ENCODE measurements around the gene ARHGAP5. TPM values are rescaled to one million over a fixed set of nuclear protein-coding genes. Genes with fewer than 3 reads are reported as not detected.
A peak's percentile ranks its signal among the peaks of the same experiment; 100 is the strongest.

Gene ARHGAP5
- total and polyA plus RNA-seq, 4 donors = 12.3 to 220 (median 41.2) TPM

DNA sequence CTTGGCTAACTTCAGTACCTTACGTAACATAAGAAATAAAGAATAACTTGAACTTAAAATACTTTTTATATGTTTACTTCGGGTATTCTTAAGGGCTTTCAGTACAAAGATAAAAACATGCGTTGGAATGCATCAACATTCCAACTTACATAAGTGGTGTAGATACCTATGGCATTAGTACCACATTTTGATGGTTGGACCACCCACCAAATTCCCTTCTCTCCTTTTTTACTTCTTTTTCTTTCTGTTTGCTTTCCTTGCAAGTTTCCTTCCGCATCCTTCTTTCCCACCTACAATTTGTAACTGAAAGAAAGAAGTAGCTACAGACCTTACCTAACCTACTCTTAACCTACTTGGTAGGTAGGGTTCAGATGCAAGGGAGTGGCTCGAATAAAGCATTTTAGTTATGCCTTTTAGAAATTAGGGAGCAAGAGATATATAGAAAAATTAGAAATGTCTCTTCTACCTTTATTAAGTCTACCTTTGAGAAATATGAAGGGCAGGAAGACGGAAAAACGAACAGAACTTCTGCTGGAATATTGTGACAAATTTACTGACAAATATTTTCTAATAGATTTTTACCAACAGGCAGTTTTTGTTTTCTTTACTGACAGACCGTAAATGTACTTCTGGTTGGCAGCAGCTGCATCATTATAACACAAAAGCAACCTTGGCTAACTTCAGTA, 2.1 kb upstream of the ARHGAP5 start:
- H3K9me3 ChIP-seq (ENCODE audit: control insufficient read depth in 4 of 4, insufficient read depth in 3 of 4, low read length in 3 of 4) = no peaks in the 10 kb centered on the region
- H3K27ac ChIP-seq (ENCODE audit: low read depth in 1 of 2, low read length in 1 of 2) = peak overlapping the region in 1 of 2 donors; percentile 99
- no peak for ATAC-seq (ENCODE audit: insufficient read depth, low FRiP score)
- no peaks in the 10 kb centered on the region for H3K36me3 ChIP-seq (ENCODE audit: control insufficient read depth in 4 of 4, insufficient read depth in 4 of 4, low read length in 4 of 4)
- no peak overlapping the region for H3K4me3 ChIP-seq
- peak in 2 of 3 donors; percentile 10 to 21 for DNase-seq
- H3K27me3 ChIP-seq (ENCODE audit: control insufficient read depth in 3 of 3, insufficient read depth in 3 of 3, low read length in 2 of 3) = peaks cover 0 to 2% (median 0%) of the 10 kb centered on the region in 3 donors
- 56 to 71% methylated on average over 8 of the region's 8 CpGs for WGBS, 2 donors
- H3K4me1 ChIP-seq (ENCODE audit: control insufficient read depth in 5 of 5, insufficient read depth in 5 of 5, low read length in 5 of 5) = peaks cover 0 to 26% (median 6%) of the 10 kb centered on the region in 5 donors
- peak overlapping the region in 1 of 2 donors; percentile 89 for H3K9ac ChIP-seq (ENCODE audit: insufficient read depth in 1 of 2, low read length in 2 of 2)
- TF ChIP-seq, protein P1, sequence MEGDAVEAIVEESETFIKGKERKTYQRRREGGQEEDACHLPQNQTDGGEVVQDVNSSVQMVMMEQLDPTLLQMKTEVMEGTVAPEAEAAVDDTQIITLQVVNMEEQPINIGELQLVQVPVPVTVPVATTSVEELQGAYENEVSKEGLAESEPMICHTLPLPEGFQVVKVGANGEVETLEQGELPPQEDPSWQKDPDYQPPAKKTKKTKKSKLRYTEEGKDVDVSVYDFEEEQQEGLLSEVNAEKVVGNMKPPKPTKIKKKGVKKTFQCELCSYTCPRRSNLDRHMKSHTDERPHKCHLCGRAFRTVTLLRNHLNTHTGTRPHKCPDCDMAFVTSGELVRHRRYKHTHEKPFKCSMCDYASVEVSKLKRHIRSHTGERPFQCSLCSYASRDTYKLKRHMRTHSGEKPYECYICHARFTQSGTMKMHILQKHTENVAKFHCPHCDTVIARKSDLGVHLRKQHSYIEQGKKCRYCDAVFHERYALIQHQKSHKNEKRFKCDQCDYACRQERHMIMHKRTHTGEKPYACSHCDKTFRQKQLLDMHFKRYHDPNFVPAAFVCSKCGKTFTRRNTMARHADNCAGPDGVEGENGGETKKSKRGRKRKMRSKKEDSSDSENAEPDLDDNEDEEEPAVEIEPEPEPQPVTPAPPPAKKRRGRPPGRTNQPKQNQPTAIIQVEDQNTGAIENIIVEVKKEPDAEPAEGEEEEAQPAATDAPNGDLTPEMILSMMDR (IDR thresholded peaks at IDR 0.05; ENCODE audit: control extremely low read depth, extremely low read depth) = no peak

DNA sequence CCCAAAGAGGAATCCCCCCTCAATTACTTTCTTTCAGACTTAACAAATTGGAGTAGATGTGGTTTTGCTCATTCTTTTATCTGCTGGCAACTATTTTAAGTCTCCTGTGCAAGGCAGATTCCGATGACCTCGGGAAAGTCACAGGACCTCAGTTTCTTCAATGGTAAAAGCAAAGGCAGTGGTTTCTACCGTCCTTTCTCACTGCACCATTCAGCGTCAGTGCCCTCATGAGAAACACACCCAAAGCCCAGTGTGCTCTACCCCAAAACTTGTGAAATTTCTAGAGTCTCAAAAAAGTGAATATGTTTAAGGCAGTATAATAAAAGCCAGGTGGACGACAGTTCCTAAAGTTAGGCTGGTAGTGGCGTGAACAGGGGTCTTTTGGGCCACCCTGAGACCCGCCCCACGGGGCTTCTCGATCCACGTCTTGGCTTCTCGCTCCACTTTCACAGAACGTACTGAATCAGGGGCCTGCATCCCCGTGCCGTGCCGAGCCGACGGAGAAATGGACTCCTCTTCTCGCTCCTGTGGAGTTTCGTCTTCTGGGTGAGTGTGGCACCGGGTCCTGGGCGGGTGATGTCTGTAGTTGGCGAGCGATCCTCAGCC, 1.3 kb upstream of the ARHGAP5 start:
- TF ChIP-seq, protein P1 (IDR thresholded peaks at IDR 0.05; ENCODE audit: control extremely low read depth, extremely low read depth) = no peak
- peak; percentile 46 to 70 (median 67) for DNase-seq
- H3K9ac ChIP-seq (ENCODE audit: insufficient read depth in 1 of 2, low read length in 2 of 2) = peak overlapping the region; percentile 89
- H3K36me3 ChIP-seq (ENCODE audit: control insufficient read depth in 4 of 4, insufficient read depth in 4 of 4, low read length in 4 of 4) = no peaks in the 10 kb centered on the region
- H3K9me3 ChIP-seq (ENCODE audit: control insufficient read depth in 4 of 4, insufficient read depth in 3 of 4, low read length in 3 of 4) = no peaks in the 10 kb centered on the region
- peaks cover 0 to 26% (median 6%) of the 10 kb centered on the region in 5 donors for H3K4me1 ChIP-seq (ENCODE audit: control insufficient read depth in 5 of 5, insufficient read depth in 5 of 5, low read length in 5 of 5)
- H3K27ac ChIP-seq (ENCODE audit: low read depth in 1 of 2, low read length in 1 of 2) = peak overlapping the region; percentile 99
- WGBS, 2 donors = 0 to 1% methylated on average over 23 of the region's 23 CpGs
- peaks cover 0 to 2% (median 0%) of the 10 kb centered on the region in 3 donors for H3K27me3 ChIP-seq (ENCODE audit: control insufficient read depth in 3 of 3, insufficient read depth in 3 of 3, low read length in 2 of 3)
- H3K4me3 ChIP-seq = peak overlapping the region; percentile 77
- peak; percentile 9 for ATAC-seq (ENCODE audit: insufficient read depth, low FRiP score)

DNA sequence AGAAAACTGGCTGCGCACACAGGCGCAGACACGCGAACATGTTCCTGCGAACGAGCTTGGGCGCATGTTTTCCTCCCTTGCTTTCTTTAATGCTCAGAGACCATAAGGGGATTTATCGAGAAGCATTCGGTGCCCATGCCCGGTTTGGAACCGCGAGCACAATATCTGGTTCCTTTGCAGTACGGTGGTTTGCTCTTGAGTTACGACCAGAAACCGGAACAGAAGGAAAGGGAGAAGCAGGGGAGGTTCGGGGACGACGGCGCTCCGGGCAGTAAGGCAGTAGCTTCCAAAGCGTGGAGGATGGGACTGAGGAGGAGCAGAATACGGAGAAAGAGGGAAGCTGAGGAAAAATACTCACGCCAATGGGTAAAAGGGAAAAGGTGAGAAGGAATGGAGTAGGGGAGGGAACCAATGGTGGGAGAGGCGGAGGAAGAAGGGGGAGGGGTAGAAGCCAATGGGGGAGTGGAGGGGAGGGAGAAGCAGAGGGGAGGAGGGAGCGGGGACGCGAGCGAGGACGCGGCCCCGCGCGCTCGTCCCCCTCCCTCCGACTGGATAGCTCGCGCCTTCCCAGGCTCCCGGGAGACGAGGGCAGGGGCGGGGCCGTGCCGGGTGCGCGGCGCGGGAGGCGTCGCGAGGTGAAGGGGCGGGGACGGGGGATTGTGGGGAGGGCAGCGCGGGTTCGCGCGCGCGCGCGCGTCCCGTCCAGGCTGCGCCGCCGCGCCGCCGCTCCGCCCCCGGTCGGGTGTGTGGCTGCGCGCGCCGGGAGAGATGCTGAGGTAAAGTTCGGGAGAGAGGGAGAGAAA, 625 bp upstream of the ARHGAP5 start:
- peaks cover 0 to 2% (median 0%) of the 10 kb centered on the region in 3 donors for H3K27me3 ChIP-seq (ENCODE audit: control insufficient read depth in 3 of 3, insufficient read depth in 3 of 3, low read length in 2 of 3)
- H3K9ac ChIP-seq (ENCODE audit: insufficient read depth in 1 of 2, low read length in 2 of 2) = peak overlapping the region; percentile 89
- TF ChIP-seq, protein P1 (IDR thresholded peaks at IDR 0.05; ENCODE audit: control extremely low read depth, extremely low read depth) = no peak
- whole genome bisulfite sequencing, 2 donors = 0 to 1% methylated on average over 41 to 76 of the region's 76 CpGs
- H3K9me3 ChIP-seq (ENCODE audit: control insufficient read depth in 4 of 4, insufficient read depth in 3 of 4, low read length in 3 of 4) = no peaks in the 10 kb centered on the region
- peak overlapping the region; percentile 77 for H3K4me3 ChIP-seq
- H3K36me3 ChIP-seq (ENCODE audit: control insufficient read depth in 4 of 4, insufficient read depth in 4 of 4, low read length in 4 of 4) = no peaks in the 10 kb centered on the region
- peak; percentile 88 for ATAC-seq (ENCODE audit: insufficient read depth, low FRiP score)
- peak overlapping the region; percentile 99 for H3K27ac ChIP-seq (ENCODE audit: low read depth in 1 of 2, low read length in 1 of 2)
- peaks cover 0 to 26% (median 6%) of the 10 kb centered on the region in 5 donors for H3K4me1 ChIP-seq (ENCODE audit: control insufficient read depth in 5 of 5, insufficient read depth in 5 of 5, low read length in 5 of 5)
- peak; percentile 97 to 99 (median 98) for DNase-seq

Data from lung (tissue), 12 donors.